ENCODE measurements around the gene VPS45.

Gene VPS45

DNA sequence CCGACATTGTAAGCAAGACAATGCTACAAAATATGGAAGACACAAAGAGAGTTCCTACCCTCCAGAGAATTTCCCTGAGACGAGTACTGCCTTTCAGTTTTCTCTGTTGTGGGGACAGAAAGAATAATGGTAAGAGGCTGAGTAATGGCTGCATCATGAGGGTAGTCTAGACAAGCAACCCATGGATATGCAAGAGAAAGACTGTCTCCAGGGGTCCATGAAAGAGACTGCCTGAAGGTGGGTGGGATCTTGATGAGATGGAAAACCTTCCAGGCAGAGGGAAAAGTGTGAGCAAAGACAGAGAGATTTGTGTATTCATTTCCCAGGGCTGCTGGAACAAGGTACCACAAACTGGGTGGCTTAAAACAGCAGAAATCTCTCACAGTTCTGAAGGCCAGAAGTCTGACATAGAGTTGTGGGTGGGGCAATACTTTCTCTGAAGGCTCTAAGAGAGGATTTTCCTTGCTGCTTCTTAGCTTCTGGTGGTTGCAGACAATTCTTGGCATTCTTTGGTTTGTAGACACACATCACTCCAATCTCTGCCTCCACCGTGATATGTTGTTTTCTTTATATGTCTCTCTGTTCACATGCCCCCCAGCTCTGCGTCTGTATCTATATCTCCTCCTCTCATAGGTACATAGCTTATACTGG lies 126.9 kb downstream of the VPS45 start:
- Histone ChIP-seq H3K27ac (replicated peaks) (no peak overlapping the region), H3K4me3 (replicated peaks; ENCODE audit: insufficient read depth, low read length) (no peak overlapping the region), H3K27me3 (ENCODE audit: insufficient read depth, poor library complexity, severe bottlenecking) (no peaks in the 10 kb centered on the region)
- TF ChIP-seq, protein P1, sequence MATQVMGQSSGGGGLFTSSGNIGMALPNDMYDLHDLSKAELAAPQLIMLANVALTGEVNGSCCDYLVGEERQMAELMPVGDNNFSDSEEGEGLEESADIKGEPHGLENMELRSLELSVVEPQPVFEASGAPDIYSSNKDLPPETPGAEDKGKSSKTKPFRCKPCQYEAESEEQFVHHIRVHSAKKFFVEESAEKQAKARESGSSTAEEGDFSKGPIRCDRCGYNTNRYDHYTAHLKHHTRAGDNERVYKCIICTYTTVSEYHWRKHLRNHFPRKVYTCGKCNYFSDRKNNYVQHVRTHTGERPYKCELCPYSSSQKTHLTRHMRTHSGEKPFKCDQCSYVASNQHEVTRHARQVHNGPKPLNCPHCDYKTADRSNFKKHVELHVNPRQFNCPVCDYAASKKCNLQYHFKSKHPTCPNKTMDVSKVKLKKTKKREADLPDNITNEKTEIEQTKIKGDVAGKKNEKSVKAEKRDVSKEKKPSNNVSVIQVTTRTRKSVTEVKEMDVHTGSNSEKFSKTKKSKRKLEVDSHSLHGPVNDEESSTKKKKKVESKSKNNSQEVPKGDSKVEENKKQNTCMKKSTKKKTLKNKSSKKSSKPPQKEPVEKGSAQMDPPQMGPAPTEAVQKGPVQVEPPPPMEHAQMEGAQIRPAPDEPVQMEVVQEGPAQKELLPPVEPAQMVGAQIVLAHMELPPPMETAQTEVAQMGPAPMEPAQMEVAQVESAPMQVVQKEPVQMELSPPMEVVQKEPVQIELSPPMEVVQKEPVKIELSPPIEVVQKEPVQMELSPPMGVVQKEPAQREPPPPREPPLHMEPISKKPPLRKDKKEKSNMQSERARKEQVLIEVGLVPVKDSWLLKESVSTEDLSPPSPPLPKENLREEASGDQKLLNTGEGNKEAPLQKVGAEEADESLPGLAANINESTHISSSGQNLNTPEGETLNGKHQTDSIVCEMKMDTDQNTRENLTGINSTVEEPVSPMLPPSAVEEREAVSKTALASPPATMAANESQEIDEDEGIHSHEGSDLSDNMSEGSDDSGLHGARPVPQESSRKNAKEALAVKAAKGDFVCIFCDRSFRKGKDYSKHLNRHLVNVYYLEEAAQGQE (IDR thresholded peaks at IDR 0.05; ENCODE audit: insufficient replicate concordance, low read depth), result no peak
- TF ChIP-seq POLR2AphosphoS5 (IDR thresholded peaks at IDR 0.05; ENCODE audit: low read depth) (no peak), SPI1 (IDR thresholded peaks at IDR 0.05; ENCODE audit: borderline replicate concordance, low read depth) (no peak), GABPA (IDR thresholded peaks at IDR 0.05; ENCODE audit: low read depth) (no peak)
- TF ChIP-seq, protein P2, sequence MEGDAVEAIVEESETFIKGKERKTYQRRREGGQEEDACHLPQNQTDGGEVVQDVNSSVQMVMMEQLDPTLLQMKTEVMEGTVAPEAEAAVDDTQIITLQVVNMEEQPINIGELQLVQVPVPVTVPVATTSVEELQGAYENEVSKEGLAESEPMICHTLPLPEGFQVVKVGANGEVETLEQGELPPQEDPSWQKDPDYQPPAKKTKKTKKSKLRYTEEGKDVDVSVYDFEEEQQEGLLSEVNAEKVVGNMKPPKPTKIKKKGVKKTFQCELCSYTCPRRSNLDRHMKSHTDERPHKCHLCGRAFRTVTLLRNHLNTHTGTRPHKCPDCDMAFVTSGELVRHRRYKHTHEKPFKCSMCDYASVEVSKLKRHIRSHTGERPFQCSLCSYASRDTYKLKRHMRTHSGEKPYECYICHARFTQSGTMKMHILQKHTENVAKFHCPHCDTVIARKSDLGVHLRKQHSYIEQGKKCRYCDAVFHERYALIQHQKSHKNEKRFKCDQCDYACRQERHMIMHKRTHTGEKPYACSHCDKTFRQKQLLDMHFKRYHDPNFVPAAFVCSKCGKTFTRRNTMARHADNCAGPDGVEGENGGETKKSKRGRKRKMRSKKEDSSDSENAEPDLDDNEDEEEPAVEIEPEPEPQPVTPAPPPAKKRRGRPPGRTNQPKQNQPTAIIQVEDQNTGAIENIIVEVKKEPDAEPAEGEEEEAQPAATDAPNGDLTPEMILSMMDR (IDR thresholded peaks at IDR 0.05; ENCODE audit: insufficient read depth, low read length), result no peak
- no peak for DNase-seq (ENCODE audit: low read depth in 1 of 2, low spot score in 1 of 2)
